SK-N-SH treated with all-trans-retinoic acid at 6 μM for 48 hours (cell line): ENCODE results near the gene CACNA1S.

Experiments
- PATZ1 ChIP-seq: fragments of 250-450 bp; sonication (Bioruptor Pico); IDR thresholded peaks from 2 replicates; pipeline ENCODE4 v1.8.0; 2020; ENCODE audit warnings: mild to moderate bottlenecking, moderate library complexity, borderline replicate concordance
- ZFP30 ChIP-seq: fragments of 450-650 bp; formaldehyde crosslinking; IDR thresholded peaks from 2 replicates; pipeline ENCODE4 v1.5.0; 2022; ENCODE audit warnings: mild to moderate bottlenecking, moderate library complexity

GRCh38 chr1:201084295-201084694 lies 27.9 kb downstream of the CACNA1S start:
- TF ChIP-seq PATZ1 (CRISPR knock-in tag), result no peak
- no peak for TF ChIP-seq ZFP30 (CRISPR knock-in tag)
